NCI-H1417 (cell line): Measurements from ENCODE around the gene LDLRAP1.
"Not testable (repeated sequence)": the region's sequence is repeated elsewhere in the genome, so short reads cannot be mapped to it uniquely, and the experiment has no call there.

Experiments
- DNase-seq, 3 experiments: peaks; one replicate each; lab custom pipeline; 2025; lab: John Stamatoyannopoulos, UW

Gene LDLRAP1, protein sequence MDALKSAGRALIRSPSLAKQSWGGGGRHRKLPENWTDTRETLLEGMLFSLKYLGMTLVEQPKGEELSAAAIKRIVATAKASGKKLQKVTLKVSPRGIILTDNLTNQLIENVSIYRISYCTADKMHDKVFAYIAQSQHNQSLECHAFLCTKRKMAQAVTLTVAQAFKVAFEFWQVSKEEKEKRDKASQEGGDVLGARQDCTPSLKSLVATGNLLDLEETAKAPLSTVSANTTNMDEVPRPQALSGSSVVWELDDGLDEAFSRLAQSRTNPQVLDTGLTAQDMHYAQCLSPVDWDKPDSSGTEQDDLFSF

DNA sequence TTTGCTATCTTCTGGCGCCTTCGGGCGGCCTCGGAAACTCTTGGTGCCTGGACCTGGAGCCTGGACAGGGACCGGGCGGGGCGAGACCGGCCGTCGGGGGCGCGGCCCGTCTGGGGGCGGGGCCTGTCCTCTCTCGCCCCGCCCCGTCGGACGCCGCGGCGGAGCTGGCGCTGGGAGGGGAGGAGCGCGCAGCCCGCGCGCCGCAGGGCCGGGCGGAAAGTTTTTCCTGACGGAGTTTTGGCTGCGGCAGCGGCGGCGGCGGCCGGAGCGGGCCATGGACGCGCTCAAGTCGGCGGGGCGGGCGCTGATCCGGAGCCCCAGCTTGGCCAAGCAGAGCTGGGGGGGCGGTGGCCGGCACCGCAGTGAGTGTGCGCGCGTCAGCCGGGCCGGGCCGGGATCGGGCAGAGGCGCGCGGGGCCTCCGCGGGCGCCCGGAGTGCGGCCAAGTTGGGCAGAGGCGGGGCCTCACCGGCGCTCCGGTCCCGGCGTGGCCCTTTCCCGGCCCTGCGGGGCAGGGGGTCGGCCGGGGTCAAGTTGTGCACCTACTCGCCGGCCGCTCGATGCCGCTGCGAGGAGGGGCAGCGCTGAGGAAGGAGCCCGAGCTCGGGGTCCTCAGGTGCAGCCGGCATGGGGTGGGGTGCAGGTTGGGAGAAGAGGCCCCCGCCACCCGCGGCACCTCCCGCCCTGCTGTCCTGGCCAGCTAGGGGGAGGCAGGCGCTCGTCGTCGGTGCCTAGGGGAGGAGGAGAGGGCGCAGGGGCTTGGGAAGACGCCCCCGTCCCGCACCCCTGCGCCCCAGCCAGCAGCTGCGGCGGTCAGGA lies at the start of gene LDLRAP1:
Gene LDLRAP1, plus strand, starts transcription at position 182 of the 818 bp plus-strand sequence. Its CDS starts 93 bp downstream, at position 275.
- peak; percentile 47 to 57 (median 56) for DNase-seq

DNA sequence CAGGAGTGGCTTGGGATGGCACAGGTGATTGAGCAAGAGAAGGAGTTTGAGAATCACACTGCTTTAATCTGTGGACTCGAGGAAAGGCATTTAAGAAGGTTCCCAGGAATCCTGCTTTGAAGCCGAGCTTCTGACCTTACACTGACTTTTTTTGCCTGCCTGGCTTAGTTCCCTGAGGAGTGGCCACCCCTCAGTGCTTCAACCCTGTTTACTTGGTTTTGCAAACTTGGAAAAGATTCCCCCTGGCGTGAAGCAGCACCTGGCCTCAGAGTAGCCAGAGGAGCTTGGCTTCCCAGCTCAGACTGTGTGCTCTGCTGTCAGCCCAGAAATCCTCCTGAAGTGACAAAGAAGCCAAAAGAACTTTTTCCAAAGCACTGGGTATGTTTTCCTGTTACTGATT lies 48.5 kb upstream of the LDLRAP1 start:
- DNase-seq = no peak

DNA sequence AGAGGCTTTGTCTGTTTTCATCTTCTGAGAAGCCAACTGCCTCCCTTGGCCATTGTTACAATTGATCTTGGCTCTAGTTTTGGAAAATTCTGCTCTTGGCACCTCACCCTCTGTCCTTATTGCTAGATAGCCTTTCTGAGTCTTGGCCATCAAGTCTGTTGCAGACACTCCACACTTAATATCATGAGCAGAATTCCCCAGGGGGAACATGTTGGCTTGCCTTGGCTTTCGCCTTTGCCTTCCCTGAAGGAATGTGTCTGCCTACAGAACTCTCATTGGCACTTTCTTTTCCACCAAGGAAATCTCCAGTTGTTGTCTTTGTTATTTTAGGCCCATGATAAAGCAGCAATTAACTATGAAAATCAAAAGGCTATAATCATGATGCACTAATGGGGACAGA lies 42.7 kb upstream of the LDLRAP1 start:
- DNase-seq = no peak

DNA sequence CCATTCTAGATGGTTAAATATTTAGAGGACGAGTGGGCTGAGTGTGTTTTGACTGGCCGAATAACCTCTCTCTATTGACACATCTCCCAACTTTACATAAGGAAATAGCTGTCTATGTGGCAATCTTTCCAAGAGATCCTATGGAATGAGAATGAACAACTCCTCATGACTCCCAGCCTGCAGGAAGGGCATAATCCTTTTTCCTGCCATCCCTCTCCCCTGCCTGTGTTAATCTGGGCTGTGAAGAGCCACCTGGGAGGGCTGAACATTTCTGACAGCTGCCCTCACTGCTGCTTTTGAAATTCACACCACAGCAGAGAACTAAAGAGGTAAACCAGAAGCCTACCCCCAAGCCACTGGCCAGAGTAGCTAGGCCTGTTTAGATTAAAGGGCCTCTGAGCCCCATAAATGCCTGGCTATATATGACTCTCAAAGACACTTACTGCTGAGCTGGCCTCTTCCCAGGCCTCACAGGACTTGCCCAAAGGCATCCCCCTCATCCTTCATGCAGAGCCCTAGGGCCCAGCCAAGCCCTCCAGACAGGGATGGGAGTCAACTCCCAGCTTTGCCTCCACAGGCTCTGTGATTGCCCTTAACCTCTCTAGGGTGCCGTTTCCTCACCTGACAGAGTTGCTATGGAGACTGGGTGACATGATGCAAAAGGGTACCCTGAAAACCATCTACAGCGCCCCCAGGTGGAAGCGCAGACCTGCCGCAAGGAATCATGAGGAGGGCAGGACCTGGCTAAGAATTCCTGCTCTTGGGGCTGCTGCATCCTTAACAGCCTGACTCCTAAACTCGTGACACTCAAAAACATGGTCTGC lies 42.0 kb upstream of the LDLRAP1 start:
- no peak for DNase-seq

DNA sequence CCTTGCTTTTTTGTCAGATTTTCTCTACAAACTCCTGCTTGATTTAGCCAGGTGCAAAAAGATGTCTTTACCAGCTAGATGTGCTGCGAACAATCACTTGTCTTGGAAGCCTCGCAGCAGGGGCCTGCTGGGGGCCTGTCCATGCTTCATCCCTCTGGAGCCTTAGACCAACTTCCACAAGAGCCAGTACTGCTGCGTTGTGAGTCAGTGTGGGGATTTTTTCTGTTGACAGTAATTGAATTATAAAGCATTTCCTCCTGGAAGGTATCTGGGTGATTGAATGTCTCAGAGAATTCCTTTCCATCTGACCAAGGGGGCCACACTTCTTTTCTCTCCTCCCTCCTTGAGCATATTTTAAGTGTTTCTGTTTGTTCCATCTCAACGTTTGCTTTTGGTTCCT lies 40.4 kb upstream of the LDLRAP1 start:
- DNase-seq = no peak

DNA sequence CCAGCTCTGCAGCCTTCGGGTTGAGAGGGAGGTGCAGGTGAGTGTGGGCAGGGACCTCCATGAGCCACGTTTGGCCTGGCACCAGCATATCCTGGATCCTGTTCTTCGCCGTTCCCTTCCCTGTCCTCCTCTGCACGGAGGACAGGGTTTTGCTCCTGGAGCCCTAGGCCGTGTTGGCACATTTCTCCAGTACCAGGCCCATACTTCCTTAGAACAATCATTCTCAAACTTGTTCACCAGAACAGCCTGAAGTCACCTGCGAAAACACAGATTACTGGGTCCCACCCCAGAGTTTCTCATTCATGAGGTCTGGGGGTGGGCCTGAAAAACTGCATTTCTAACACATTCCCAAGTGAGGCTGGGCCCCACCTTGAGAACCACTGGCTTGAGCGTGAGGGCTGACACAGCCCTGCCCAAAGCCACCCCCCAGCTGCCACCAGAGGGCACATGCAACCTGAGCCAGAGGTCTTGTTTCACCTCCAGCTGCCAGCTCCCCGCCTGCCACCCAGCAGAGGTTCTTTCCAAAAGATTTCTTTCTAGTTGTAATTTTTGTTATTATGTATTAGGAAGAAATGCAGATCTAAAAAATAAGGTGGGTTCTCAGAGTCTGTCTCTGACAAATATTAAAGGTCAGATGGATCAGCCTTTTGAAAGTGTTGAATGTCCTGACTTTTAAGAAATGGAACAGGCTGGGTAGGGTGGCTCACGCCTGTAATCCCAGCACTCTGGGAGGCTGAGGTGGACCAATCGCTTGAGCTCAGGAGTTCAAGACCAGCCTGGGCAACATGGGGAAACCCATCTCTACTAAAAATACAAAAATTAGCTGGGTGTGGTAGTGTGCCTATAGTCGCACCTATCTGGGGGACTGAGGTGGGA lies 39.6 kb upstream of the LDLRAP1 start:
- DNase-seq = peak; percentile 4 to 37 (median 31)

DNA sequence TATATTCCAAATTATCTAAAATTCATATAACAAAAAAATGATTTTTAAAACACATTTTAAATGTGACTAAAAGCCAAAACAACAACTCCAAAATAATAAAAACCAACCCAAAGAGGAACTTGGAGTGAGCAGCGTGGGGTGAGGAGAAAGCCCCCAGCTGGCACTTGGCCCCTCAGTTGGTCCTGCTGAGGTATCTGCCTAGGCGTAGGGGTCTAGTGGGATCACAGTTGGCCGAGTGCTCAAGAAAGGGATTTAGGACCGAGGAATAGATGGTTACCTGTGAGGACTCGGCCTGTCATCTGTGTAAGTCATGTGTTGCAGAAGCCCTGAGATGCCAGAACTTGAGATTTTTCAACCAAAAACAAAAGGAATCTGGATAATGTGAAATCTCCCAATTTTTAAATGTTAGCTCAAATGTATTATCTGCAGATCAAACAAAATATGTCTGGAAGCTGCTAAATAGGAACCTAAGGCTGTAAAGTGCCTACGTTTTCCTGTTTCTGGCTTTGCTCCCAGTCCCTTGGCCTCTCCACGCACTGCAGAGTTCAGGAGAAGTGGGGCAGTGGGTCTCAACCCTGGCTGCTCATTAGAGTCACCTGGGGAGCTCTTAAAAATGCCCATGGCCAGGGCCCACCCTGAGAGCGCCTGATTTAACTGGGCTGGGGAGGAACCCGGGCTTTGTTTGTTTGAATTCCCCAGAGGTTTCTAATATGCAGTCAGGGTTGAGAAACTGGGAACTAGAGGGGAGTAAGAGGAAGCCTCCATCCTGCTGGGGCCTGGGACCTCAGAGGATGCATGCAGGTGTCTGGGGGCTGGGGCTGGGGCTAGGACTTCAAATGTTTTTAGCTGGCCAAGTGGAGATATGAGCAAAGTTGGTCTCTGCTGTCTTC lies 38.5 kb upstream of the LDLRAP1 start:
- DNase-seq = no peak

DNA sequence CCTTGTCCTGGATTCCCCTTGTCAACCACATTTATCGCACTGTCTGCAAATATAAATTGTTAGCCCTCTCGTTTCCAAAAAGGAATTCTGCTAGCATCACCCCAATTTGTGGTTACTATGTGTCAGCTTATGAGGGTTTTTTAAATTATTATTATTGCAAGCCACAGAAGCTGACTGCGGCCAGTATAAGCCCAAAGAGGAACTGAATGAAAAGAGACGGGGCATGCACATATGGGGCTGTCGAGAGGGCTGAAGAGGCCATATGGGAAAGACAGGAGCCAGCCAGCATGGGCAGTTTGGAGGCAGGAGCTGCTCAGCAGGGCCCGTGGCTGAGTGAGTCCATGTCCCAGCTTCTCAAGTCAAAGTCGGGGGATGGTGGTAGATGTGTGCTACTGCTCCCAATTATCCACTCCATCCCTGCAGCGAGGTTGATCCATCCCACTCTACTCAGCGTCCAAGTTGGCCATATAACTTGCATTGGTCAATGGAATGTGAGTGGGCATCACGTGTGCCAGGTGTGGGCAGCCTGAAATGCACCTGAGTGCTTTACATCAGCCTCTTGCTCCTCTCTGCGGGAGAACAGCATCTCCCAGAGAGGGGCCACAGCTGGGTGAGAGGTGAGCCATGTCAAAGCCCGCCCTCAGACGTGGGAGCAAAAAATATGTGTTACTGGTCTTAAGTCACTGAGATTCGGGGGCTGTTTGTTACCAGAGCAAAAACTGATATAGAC lies 37.6 kb upstream of the LDLRAP1 start:
- DNase-seq = no peak

DNA sequence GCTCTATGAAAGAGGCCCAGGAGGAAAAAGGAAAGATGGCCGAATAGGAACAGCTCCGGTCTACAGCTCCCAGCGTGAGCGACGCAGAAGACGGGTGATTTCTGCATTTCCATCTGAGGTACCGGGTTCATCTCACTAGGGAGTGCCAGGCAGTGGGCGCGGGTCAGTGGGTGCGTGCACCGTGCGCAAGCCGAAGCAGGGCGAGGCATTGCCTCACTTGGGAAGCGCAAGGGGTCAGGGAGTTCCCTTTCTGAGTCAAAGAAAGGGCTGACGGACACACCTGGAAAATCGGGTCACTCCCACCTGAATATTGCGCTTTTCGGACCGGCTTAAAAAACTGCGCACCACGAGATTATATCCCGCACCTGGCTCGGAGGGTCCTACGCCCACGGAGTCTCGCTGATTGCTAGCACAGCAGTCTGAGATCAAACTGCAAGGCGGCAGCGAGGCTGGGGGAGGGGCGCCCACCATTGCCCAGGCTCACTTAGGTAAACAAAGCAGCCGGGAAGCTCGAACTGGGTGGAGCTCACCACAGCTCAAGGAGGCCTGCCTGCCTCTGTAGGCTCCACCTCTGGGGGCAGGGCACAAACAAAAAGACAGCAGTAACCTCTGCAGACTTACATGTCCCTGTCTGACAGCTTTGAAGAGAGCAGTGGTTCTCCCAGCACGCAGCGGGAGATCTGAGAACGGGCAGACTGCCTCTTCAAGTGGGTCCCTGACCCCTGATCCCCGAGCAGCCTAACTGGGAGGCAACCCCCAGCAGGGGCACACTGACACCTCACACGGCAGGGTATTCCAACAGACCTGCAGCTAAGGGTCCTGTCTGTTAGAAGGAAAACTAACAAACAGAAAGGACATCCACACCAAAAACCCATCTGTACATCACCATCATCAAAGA lies 36.6 kb upstream of the LDLRAP1 start:
- not testable (repeated sequence) for DNase-seq

DNA sequence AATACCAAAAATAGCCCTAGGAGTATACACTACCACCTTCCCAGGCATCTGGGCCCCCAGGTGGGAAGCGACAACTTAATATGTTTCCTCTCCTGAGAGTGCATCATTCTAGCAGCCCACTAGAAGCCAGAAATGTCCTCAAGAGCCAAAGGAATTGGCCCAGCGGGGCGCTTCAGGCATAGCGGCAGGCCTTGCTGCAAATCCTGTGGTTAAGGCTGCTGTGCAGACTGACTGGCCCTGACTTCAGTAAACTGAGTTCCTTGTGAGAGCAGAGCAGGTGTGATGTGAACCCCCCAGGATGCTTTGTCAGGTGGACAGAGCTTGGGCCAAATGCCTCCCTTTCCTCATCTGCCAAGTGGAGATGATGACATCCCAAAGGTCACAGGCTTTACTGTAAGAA lies 29.7 kb upstream of the LDLRAP1 start:
- DNase-seq = peak in 1 of 3 experiments; percentile 10

DNA sequence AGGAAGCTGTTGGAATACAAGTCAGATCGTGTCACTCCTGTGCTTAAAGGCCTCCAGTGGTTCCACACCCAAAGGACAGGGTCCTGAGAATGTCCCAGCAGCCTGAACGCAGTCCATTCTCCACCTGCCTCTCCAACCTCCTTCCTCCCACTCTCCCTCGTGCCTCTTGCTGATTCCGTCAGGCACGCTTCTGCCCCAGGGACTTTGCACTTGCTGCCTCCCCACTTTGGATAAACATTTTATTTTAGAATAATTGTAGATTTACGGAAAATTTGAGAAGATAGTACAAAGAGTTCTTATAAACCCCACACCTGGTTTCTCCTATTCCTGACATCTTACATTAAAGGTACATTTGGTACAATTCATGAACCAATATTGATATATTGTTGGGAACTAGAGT lies 28.4 kb upstream of the LDLRAP1 start:
- DNase-seq = no peak

DNA sequence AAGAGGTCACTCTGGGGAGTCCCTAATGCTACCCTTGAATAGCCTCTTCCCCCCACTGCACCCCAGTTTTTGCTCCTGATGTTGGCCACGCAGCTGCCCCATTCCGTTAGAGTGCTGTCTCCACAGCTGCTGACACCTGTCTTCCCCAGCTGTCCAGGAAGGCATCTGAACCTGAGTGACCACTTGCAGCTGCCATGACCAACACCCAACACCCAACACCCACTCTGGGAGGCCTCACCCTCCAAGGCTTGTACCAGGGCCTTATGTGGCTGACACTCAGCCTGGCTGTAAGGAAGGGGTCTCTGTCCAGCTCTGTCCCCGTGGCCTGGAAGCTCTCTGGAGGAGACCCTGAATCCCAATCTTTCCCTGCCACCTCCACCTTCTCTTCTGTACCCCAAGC lies 26.7 kb upstream of the LDLRAP1 start:
- no peak for DNase-seq

DNA sequence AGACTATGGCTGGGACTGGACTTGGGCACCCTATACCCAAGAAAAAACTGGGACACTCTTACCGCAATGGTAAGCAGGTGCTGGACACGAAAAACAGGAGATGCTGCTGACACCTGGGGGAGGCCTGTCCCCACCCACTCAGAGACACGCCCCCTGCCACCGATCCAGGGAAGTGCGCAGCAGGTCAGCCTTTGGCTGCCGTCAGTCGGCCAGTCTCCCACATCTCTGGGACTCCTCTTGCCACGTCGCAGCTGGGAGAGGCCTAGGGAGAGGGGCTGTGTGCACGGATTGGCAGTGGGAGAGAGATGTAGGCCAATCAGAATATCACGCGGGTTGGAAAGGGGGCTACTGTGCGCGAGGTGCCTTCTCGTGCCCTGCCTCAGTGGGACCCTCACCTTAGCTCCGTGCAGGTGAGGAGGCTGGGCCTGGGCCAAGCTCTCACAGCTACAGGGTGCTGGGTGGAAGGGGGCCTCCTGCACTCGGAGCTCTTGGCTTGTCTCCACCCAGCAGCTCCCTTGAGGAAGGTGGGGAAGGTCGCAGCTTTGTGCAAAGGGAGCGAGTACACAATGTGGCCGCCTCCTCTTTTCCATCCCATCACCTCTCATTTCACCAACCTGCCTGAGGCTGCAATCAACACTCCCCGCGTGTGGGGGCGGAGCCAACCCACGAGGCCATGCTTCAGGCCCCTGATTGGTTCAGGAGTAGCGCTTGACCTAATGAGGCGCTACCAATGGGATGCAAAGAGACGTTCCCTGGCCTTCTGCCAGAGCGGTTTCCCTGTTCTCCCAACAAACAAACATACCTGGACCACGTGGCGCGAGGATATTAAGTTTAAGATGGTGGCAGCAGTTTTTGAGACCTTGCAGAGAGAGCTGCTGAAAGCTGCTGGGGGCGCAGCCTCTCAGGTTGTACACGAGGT lies 25.7 kb upstream of the LDLRAP1 start:
- peak in 1 of 3 experiments; percentile 7 for DNase-seq

DNA sequence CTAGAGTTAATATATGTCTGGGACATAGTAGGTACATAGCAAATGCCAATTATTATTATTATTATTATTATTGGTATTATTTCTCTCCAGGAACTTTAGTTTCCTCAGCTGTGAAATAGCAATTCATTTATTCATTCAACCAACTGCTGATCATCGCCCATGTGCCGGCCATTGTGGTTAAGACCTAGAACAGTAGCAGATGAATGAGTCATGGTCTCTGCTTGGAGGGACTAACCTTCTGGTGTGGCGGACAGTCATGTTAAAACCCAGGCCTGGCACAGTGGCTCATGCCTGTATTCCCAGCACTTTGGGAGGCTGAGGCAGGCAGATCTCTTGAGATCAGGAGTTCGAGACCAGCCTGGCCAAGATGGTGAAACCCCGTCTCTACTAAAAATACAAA lies 23.8 kb upstream of the LDLRAP1 start:
- DNase-seq = no peak

DNA sequence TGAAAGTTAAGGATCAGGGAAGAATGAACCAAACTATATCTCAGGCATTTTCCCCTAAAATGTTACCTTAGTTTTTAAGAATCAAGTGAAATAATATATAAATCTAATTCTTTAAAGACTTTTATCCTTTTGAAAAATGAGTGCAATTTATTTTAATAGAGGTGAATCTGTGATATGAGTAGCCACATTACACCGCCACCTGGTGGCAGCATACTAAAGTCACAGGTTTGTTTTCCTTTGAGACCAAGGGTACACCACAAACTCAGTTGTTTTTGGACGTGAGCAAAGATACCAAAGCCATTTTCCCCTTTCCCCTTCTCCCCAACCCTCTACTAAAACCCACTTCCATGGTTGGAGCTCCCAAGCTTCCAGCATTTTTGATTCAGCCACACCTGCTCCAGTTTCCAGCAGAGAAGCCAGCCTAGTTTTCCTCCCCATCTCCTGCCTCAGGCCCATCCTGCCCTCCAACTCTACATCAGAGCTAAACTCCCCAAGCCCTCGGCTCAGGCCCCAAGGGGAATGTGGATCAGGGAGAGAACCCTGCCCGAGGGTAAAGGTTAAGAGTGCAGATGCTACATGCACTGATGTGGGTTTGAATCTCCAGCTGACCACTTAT lies 22.9 kb upstream of the LDLRAP1 start:
- peak; percentile 43 to 75 (median 72) for DNase-seq

DNA sequence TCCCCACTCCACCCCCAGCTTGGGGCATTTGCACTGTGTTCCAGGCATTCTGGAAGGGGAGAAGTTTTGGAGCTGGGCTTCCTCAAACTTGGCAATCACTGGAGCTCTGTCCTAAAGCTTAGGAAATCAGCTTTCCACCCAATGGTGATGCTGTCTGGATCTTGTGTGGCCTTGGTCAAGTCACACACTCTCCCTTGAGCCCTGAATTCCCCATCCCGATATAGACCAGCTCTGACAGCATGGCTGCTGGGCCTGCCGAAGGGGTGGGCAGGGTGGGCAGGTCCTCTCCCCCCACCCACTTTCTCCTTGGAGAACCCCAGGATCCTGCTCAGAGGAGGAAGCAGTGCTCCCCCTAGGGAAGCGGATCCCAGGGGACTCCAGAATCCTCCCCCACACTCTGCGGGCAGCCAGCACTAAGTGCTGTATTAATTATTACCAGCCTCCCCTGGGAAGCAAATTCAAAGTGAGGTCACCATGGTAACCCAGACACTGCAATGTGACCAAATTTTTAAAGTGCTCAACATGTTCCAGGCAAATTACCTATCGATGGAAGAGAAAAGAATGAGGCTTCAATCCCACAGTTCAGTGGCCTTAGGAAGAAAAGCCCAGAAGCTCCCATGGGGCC lies 21.3 kb upstream of the LDLRAP1 start:
- DNase-seq = peak in 2 of 3 experiments; percentile 18 to 67

DNA sequence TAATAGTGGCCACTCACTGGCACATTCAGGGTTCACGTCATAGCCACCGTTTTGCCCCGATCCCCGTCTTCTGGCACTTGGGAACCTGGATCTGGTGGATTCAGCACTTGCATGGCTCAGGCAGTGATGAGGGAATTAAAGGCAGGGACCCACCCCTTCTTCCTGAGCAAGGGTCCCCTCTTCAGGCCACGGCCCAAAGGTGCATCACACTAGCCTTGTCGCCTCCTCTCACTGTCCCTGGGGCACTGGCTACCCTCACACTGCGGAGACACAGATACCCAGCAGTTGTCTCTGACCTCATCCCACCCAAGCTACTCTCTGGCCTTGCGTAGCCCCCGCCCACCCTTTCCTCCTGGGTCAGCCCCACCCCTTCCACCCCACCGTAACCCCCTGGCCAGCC lies 19.9 kb upstream of the LDLRAP1 start:
- peak in 2 of 3 experiments; percentile 10 to 42 for DNase-seq
